HG03135 (cell line): ENCODE results near the gene MYOZ3.

Experiments
- ATAC-seq: cut with Tn5 transposase; IDR thresholded peaks from one replicate; pipeline ENCODE4 v1.9.1; 2021; ENCODE audit warnings: mild to moderate bottlenecking, moderate library complexity; ENCODE audit not compliant: unreplicated experiment

MYOZ3 gene

GRCh38 chr5:150656191-150657132, 4.6 kb upstream of the MYOZ3 start:
- peak; percentile 76 for ATAC-seq

- no peak for ATAC-seq
Observed at GRCh38 chr5:150658121-150658520, 2.9 kb upstream of the MYOZ3 start.

- ATAC-seq: no peak
Observed at GRCh38 chr5:150658699-150659265, 2.3 kb upstream of the MYOZ3 start.

- ATAC-seq: no peak
Observed at GRCh38 chr5:150659360-150660107, 1.5 kb upstream of the MYOZ3 start.

GRCh38 chr5:150660108-150660831, 781 bp upstream of the MYOZ3 start:
- no peak for ATAC-seq

- no peak for ATAC-seq
Observed at GRCh38 chr5:150661821-150662596, 958 bp downstream of the MYOZ3 start.

GRCh38 chr5:150662731-150663516, 1.9 kb downstream of the MYOZ3 start:
- no peak for ATAC-seq

GRCh38 chr5:150663936-150664335, 2.9 kb downstream of the MYOZ3 start:
- ATAC-seq: no peak

- no peak for ATAC-seq
Observed at GRCh38 chr5:150665044-150665443, 4.0 kb downstream of the MYOZ3 start.

GRCh38 chr5:150670275-150670947, 9.4 kb downstream of the MYOZ3 start:
- ATAC-seq: no peak

- ATAC-seq: no peak
Observed at GRCh38 chr5:150670948-150671310, 9.9 kb downstream of the MYOZ3 start.

GRCh38 chr5:150671509-150672236, 10.6 kb downstream of the MYOZ3 start:
- ATAC-seq: no peak

- ATAC-seq: no peak
Observed at GRCh38 chr5:150672237-150672883, 11.3 kb downstream of the MYOZ3 start.

GRCh38 chr5:150672884-150673275, 11.8 kb downstream of the MYOZ3 start:
- no peak for ATAC-seq

GRCh38 chr5:150674341-150674821, 13.3 kb downstream of the MYOZ3 start:
- ATAC-seq: no peak

- ATAC-seq: no peak
Observed at GRCh38 chr5:150675069-150675468, 14.0 kb downstream of the MYOZ3 start.

- no peak for ATAC-seq
Observed at GRCh38 chr5:150676578-150676977, 15.5 kb downstream of the MYOZ3 start.

GRCh38 chr5:150689120-150689519, 28.1 kb downstream of the MYOZ3 start:
- no peak for ATAC-seq
